ENCODE measurements around the gene NUP93. TPM values are rescaled to one million over a fixed set of nuclear protein-coding genes. Genes with fewer than 3 reads are reported as not detected.

NUP93 gene
- total and polyA plus RNA-seq, 9 of the 15 experiments (the other 6 are each of a cell fraction or from before 2014, with no cell fraction given) = 92.0 to 162 (median 121) TPM

- intact Hi-C loops (cut with micrococcal nuclease) = no loop called here
- ChIA-PET CTCF (ENCODE audit: low intra/inter-chr PET ratio) (no interaction called here), POLR2A (interaction anchor here (0.7 kb wide), 1 partner anchor 21 kb away, joined by 4 read pairs; no protein-coding TSS in a partner anchor)
- no peak for ATAC-seq
- DNase-seq (ENCODE audit: extremely low read depth in 1 of 4, low spot score in 3 of 4) = no peak
- Histone ChIP-seq H3K27ac (ENCODE audit: extremely low read depth, low read depth, low read length) (no peak overlapping the region), H3K79me2 (ENCODE audit: control insufficient read depth, insufficient read depth, low read length) (no peaks in the 10 kb centered on the region), H3K36me3 (ENCODE audit: control insufficient read depth, insufficient read depth, low read length) (no peaks in the 10 kb centered on the region), H3K4me3 (no peak overlapping the region), H3K9ac (ENCODE audit: insufficient read depth in 1 of 2, low read depth in 2 of 2, low read length in 2 of 2) (no peak overlapping the region), H3K4me1 (replicated peaks in 1 of 2; ENCODE audit: control insufficient read depth in 2 of 2, insufficient read depth in 2 of 2, low read length in 2 of 2) (peaks cover 0 to 4% of the 10 kb centered on the region in 2 experiments; a peak in 1 of 5 replicates), H3K9me1 (ENCODE audit: control insufficient read depth, insufficient read depth, low read length) (no peaks in the 10 kb centered on the region), H4K20me1 (replicated peaks; ENCODE audit: control insufficient read depth, insufficient read depth, low read length) (no peaks in the 10 kb centered on the region; the same call in 1 of the 2 replicates), H3K9me3 (replicated peaks; ENCODE audit: control insufficient read depth, insufficient read depth, low read depth, low read length) (no peaks in the 10 kb centered on the region), H3K27me3 (ENCODE audit: control insufficient read depth in 2 of 2, insufficient read depth in 2 of 2, low read length in 2 of 2) (peaks cover 12 to 32% of the 10 kb centered on the region in 2 experiments; a peak in 4 of 5 replicates), H3K4me2 (ENCODE audit: insufficient read depth, low read length) (no peak overlapping the region), H2AFZ (ENCODE audit: low read depth, low read length) (no peak overlapping the region)
- WGBS (ENCODE audit: insufficient coverage, low coverage, missing lambda C conversion rate) = 9% methylated on average over 8 of the region's 8 CpGs
- no peak for FAIRE-seq
- TF ChIP-seq, protein P1, sequence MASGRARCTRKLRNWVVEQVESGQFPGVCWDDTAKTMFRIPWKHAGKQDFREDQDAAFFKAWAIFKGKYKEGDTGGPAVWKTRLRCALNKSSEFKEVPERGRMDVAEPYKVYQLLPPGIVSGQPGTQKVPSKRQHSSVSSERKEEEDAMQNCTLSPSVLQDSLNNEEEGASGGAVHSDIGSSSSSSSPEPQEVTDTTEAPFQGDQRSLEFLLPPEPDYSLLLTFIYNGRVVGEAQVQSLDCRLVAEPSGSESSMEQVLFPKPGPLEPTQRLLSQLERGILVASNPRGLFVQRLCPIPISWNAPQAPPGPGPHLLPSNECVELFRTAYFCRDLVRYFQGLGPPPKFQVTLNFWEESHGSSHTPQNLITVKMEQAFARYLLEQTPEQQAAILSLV (tag; IDR thresholded peaks at IDR 0.05) = no peak
- TF ChIP-seq POLR2B (IDR thresholded peaks at IDR 0.05; ENCODE audit: low read depth, partially characterized antibody) (no peak), BCOR (IDR thresholded peaks at IDR 0.05) (peak; percentile 42; the same call in 1 of the 2 replicates), ZFP36 (IDR thresholded peaks at IDR 0.05; ENCODE audit: low read depth, low read length, partially characterized antibody) (peak; percentile 87), PRMT5 (CRISPR knock-in tag; IDR thresholded peaks at IDR 0.05) (no peak), NCOA1 (IDR thresholded peaks at IDR 0.05; ENCODE audit: low read depth) (no peak), NFIX (CRISPR knock-in tag; IDR thresholded peaks at IDR 0.05; ENCODE audit: low read depth) (no peak), ETS2 (tag; IDR thresholded peaks at IDR 0.05; ENCODE audit: borderline replicate concordance, poor library complexity, severe bottlenecking) (no peak), POU5F1 (IDR thresholded peaks at IDR 0.05; ENCODE audit: borderline replicate concordance, low read depth, low read length, partially characterized antibody) (no peak), RBM25 (IDR thresholded peaks at IDR 0.05; ENCODE audit: low read depth, low read length, severe bottlenecking) (peak; percentile 76), ZEB2 (IDR thresholded peaks at IDR 0.05) (no peak), ZNF449 (CRISPR knock-in tag; IDR thresholded peaks at IDR 0.05) (no peak), JUND (IDR thresholded peaks at IDR 0.05; ENCODE audit: borderline replicate concordance, low read depth, low read length) (no peak), JUND (tag; IDR thresholded peaks at IDR 0.05; ENCODE audit: borderline replicate concordance, low read depth, low read length) (no peak), KDM1A (IDR thresholded peaks at IDR 0.05) (peak in 1 of 2 experiments; percentile 26; a peak in 1 of 4 replicates), ZNF445 (CRISPR knock-in tag; IDR thresholded peaks at IDR 0.05; ENCODE audit: low read depth) (no peak)
- TF ChIP-seq, protein P2, sequence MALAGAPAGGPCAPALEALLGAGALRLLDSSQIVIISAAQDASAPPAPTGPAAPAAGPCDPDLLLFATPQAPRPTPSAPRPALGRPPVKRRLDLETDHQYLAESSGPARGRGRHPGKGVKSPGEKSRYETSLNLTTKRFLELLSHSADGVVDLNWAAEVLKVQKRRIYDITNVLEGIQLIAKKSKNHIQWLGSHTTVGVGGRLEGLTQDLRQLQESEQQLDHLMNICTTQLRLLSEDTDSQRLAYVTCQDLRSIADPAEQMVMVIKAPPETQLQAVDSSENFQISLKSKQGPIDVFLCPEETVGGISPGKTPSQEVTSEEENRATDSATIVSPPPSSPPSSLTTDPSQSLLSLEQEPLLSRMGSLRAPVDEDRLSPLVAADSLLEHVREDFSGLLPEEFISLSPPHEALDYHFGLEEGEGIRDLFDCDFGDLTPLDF (CRISPR knock-in tag; IDR thresholded peaks at IDR 0.05) = no peak
- TF ChIP-seq, protein P3, sequence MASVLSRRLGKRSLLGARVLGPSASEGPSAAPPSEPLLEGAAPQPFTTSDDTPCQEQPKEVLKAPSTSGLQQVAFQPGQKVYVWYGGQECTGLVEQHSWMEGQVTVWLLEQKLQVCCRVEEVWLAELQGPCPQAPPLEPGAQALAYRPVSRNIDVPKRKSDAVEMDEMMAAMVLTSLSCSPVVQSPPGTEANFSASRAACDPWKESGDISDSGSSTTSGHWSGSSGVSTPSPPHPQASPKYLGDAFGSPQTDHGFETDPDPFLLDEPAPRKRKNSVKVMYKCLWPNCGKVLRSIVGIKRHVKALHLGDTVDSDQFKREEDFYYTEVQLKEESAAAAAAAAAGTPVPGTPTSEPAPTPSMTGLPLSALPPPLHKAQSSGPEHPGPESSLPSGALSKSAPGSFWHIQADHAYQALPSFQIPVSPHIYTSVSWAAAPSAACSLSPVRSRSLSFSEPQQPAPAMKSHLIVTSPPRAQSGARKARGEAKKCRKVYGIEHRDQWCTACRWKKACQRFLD (CRISPR knock-in tag; IDR thresholded peaks at IDR 0.05) = no peak
- in situ Hi-C loops (cut with MboI) = no loop called here
- BruUV-seq (replicated peaks) = no TSS peak
These were observed 148.4 kb downstream of the NUP93 start for GRCh38 chr16:56878282-56878854.

All from K562 (cell line).